Stimulated activated CD4-positive, alpha-beta T cell treated with anti-CD3 and anti-CD28 coated beads, Interleukin-1b, Interleukin-23, amount 100 ng/mL, for 48 hours (primary cell): ENCODE measurements around the gene GABRB3.

Source experiments
- DNase-seq: peaks from one replicate; pipeline ENCODE4 v3.0.0-alpha.2; 2020

Gene GABRB3

DNA sequence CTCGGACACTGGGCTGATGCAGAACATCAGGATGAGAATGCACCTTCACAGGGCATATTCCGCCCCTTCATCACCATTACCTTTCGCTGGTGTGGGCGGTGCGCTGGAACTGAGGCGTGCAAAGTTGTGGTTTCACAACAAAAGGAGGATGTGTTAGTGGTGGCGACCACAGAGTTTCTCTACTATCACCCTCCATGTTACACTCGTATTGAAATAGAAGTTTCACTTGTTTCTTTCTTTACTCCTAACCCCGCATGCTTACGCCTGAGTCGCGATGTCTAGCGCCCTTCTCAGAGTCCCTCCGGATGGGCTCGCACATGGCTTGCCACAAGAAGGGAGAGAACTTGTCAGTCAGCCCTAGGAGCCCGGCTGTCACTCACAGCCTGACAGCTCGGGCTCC is 148.7 kb downstream of the GABRB3 start:
- DNase-seq = no peak

DNA sequence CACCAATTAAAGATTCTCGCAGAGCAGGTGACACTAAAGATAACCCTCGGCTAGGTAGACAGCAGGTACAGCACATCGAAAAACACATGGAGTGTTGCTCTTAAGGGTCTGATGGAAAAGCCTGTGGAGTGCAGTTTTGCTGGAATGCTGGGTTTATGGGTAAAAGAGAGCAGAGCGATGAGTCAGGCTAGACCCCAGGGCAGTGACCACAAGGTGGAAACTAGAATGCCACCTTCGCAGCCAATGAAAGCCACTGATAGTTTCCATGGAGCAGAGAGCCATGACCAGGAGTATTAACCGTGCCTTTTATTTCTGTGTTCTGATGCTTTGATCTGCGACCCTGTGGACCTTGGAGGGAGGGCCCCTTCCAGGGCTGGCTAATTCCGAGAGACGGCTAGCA is 149.8 kb downstream of the GABRB3 start:
- no peak for DNase-seq

DNA sequence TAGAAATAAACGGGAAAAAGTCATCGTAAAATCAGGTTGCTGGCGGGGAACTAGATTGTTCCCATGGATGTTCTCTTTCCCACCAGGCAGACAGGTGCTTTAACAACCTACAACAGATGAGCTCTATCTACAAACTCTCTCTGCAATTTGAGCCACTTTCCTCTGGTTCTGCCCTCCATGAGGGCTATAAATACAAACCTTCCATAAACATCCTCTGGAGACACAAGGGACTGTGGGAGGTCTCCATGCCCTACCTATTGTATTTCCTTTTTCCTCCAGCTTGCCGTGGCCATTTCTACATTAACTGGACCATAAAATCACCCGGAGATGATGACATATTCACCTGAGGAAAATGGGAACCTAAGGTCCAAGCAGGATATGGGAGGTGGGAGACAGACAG is 151.1 kb downstream of the GABRB3 start:
- no peak for DNase-seq

DNA sequence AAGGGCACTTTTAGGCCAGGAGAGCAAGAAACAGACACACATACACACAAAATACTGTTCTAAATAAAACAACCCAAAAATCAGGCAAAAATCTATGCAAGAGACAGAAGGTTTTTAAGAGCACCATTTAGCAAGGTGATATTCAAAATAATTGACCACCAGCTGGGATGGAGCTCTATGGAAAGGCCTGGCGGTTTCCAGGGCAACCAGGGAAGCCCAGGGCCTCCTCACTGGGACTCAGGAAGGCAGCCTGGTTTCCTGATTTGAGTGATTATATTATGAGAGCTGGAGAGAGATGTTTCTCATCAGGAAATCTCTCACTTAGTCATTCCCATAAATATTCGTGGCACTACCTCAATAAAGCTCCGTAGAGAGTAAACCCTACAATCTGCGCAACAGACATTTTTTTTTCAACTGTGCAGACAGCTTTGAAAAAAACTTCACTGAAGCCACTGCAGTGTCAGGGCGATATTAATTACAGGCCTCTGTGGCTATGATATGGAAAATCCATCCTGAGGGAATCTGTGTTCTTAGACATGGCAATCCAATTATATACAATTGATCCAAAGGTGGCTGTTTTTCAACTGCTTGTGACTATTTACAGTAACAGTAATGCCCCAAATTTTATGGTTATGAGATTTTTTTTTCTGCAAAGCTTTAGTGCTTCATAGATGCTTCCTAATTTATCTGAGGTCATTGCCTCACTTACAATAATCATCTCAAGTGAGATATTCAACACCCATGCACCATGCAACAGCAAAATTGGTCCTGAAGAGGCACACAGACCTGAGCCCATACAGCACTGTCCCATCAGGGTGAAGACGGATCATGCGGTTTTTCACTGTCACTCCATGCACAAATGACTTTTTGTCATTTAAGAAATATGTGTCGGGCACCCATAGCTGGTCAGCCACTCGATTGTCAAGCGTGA is 152.1 kb downstream of the GABRB3 start:
- DNase-seq = no peak

DNA sequence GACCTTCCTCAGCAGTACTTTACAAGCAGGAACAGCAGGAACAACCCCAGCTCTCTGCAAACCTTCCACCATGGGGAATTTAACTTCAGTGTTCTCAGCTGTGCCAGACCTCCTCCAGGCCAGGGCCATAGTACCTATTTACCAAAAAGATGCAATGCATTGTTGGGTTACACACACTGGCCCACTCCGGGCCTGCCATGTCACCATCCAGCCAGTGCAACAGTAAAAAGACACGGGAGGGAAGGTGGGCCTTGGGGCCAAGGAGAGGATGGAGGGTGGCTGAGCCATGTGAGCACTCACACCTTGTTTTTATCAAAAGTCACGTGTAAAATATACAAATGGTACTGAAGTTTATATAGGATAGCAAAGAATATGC is 157.0 kb downstream of the GABRB3 start:
- DNase-seq = no peak

DNA sequence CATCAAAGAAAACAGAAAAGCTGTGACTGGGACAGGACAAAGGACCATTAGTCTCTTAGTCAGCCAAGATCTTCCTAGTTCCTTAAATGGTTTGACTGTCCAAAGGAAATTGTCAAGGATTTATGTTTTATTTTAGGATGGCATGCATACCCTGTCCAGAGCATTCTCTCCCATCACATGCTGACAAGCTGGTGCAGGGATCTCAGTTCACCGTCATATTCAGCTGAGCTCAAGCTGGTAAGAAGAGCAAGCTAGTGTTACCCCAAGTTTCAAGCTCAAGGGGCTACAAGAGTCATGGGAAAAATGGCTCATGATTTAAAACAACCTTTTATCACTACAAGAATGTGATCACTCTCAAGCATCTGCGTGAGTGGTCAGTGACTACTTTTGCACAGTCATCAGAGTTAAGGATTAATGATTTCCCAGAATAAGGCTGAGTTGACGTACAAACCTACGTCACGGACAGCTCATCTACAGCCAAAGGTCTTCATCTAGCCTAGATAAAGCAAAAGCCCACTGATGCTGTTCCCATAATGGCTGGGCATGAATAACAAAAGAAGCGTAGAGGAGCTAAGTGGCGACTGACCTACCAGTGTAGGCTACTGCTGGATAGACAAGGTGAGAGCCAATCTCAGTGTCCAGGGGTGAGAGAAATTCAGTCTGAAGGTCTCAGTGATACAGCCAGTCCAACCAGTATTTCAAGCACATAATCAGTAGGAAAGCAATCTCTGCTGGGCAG is 157.5 kb downstream of the GABRB3 start:
- DNase-seq = no peak

DNA sequence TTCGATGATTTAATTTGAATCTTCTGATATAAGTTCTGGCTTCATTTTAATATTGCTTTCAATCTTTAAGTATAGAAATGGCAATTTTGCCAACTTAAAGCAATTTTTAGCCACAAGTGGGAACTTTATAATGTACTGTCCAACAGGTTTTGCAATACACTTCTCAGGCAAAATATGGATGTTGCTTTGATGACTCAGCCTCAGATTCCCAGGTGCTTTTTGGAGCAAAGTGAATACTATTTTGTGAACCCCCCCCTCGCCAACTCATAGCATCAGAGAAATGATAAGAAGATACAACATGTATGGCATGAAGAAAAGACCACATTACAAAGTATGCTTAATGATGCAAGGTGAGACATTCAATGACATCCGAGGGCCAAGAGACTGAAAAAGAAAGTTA is 158.1 kb downstream of the GABRB3 start:
- no peak for DNase-seq

DNA sequence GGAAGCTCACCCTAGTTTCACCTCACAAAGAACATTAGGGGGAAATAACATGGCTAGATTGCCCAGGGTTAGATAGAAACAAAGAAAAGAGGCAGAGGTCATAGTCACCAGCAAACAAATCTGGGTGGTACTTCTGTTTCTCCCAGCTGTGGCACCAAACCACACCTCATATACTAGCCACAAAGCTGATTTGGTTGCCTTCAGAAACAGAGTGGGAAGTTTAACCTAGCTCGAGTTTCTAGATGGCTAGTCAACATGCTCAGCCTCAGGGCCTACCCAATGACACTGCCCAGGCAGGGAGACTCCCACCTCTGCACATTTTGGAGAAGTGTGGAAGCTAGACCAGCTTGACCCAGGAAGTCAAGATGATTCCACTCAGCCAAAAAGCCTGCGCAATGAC is 174.2 kb downstream of the GABRB3 start:
- DNase-seq = no peak

DNA sequence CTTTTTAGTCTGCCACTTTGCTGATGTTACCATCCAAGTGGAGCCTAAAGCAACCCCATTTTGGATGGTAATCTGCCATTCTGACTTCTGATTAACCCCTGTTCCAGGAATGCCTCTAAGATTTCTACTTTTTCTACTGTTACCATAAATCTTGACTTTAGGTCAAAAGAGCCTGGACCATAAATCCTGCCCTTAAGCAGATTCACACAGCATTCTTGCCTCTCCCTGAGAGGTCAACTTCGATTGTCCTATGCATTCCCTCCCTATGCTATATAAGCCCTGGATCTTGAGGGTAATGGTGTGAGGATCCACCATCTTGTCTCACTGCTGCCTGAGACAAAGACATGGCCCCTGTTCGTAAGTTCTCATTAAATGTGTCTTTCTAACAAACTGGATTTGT is 177.3 kb downstream of the GABRB3 start:
- no peak for DNase-seq

DNA sequence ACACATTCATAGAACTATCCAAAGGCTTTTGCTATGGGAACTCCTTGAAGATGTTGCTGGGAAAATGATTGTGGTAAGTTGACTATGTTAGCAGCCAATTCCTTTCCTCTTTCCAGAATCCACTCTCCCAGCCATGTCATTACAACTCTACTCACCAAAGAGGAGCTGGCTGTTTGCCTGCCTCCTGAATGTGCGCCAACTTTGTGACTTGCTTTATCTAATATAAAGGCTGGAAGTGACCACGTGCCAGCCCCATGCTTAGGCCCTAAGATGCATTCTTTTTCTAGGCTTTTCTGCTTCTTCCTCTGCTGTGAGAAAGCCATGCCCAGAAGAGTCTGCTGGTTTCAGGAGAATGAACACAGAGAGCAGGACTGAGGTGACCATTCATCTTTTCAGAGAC is 182.2 kb downstream of the GABRB3 start:
- DNase-seq = no peak

DNA sequence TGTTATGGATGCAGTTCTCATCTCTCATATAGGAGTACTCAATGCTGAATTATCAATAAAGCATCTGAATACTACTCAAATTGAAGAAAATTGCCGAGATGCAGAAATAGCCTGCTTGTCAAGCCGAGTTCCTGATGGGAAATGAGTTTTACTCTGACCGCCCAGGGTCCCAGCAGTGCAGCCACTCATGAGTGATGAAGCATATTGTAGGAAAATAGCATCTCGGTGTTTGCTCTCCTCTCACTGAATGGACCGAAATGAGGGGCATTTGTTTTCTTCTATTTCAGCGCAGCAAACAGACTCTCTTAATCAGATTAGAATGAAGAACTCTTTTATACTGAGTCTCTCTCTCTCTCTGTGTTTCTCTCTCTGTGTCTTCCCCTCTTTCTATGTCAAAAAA is 190.0 kb downstream of the GABRB3 start:
- no peak for DNase-seq

DNA sequence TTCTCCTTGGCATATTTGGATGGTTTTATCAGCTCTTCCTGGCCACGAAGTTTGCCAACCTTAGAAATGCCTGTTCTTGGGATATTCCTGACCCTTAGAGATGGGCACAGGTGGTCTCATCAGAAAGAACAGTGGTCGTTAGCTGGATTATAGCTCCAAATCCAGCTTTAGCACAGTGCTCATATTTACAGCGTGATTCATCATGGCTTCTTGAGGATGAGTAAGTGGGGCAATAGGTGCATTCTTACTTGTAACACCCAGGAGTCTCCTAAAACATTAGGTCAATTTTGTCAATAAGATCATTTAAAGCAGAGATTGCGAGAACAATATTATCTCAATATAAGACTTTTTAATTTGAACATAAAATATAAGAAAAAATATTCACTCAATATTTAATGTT is 191.9 kb downstream of the GABRB3 start:
- DNase-seq = no peak

DNA sequence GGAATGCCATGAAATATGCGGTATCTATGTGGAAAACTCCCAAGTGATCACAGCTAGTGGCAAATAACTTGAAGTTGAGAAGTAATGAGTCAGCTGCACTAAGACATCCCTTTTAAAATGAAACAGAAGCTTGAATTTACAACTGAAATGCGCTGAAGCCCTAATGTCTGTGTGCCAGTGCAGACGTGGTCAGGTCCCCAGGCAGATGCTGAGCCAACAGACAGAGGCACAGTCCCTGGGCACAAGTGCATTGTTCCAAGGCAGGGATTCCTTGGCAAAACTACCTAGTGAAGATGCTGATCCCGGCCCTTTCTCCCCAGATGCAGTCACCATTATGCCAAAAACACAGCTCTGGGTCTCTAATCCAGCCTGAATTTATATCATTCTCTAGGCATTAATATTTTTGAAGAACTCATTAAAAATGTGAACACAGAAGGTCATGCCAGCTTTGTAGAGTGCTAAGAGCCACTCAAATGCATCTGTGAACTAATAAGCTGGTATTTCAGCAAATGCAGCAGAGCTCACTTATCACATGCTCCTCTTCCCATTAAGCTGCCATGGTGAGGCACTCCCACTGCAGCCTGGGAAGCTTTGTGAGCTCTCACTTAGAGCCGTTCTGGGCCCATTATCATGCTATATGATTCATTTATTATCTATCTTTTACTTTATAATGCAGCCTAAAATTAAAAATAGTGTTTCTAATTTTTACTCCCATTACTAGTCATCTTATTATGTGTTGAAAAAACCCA is 200.1 kb downstream of the GABRB3 start:
- DNase-seq = no peak

DNA sequence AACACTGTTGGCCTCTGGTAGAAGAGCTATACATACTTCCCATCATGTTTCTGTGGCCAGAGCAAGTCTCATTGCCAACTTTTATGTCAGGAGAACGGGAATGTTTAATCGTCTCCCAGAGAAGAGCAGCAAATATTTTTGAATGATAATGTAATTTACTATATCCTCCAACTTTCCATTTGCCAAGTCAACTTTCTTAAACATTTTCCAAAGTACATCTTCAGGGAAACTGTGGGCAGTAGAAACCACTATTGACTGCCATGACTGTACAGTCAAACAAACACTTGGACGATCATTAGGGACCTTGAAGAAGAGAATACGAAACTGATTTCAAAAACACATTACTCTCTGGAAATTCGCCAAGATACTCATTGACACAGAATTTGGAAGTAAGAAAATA is 201.5 kb downstream of the GABRB3 start:
- no peak for DNase-seq

DNA sequence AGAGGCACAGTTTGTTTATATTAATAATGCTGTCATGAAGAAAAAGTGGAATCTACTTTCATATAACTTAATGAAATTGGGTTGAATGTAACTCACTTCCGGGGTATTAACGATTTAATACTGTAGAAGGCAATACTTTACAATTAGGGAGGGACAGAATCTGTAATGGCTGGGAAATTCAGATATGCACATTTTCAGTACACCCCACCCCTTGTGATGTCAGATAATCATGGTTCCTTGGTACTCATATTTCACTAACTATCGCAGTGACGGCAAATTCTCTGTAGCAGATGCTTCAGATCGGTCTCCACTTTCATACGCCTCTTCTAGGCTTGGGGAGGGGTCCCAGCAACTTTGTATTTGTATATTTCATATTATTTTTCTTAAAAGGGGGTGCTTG is 207.3 kb downstream of the GABRB3 start:
- no peak for DNase-seq

DNA sequence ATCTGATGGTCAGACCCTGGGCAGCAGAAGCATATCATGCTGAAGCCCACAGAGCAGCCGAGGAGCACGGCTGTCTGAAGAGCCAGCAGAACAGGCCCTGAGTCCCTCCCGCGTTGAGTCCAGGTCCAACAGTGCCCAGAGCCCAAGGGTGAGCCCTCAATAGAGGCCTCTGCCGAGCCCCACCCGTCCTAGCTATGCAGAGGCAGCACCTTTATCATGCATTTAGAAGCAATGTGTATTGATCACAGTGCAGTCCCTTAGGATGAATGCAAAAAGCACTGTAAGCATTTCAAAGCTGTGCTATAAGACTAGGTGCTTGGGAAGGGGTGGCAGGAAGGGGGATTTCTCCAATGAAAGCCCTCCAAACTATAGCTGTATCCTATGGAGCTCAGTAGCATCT is 208.5 kb downstream of the GABRB3 start:
- DNase-seq = no peak

DNA sequence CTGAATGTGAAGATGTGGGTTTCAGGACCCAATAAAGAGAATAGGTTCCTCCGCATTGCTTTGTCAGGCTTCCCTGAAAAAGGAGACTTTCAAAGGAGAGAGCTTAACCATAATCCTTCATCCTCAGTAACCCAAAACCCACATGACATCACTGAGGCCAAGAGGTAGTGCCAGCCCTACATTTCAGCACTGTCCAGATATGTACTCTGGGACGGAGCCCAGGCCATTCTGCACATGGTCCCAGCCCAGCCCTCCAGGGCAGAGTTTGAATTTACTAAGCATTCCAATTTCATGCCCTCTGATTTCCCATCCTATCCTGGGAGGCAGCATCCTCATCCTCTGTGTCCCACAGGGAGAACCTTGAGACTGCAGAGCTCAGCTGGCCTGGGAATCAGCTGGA is 210.5 kb downstream of the GABRB3 start:
- no peak for DNase-seq

DNA sequence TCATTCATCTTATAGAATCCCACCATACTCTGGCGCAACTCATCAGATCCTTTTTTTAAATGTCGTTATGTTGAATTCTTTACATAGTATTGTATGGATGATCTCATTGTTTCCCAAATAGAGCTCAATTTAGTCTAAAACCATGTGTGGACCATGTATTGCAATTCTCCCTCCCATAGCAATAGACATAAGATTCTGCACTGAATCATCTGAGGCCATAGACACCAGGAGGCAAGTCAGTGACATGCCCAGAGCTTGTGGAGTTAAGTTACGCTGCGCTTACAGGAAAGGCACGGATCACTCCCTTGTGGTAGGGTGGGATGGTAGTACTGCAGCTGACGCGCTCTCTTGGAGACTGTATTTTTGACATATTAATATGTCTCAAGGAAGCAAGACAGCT is 211.0 kb downstream of the GABRB3 start:
- DNase-seq = no peak

DNA sequence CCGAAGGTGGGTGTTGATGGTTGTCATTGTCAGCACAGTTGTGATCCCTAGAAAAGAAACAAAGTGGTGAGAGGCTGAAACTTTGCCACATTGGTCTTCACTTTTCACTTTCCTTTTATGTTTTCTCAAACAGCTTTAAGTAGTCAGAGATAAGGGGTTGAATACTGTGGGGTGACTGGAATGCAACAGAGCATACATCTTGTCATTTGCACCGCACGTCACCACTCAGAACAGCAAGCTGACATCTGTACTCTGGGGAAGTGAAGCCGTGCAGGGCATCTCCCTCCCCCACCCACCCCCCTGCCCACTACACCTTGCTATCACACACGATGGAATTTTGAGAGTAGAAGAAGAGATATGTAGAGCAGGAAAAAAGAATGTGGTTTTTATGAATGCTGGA is 211.7 kb downstream of the GABRB3 start:
- DNase-seq = no peak

DNA sequence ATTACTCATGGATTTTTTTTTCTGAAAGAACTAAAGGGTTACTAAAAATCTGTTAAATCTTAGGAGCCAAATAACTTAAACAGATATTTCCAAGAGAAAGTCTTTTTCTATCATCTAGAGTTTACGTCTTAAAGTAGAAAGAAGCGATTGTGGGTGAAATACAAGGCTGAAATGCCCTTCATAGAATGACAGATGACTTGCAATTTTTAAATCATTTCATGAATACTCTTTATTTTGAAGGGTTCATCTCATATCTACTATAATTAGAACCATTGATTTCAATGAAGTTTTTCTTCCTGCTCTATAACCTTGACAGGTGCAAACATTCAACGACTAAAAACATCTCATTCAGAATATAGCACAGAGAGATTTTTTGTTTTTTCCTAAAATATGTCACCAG is 217.0 kb downstream of the GABRB3 start:
- no peak for DNase-seq

DNA sequence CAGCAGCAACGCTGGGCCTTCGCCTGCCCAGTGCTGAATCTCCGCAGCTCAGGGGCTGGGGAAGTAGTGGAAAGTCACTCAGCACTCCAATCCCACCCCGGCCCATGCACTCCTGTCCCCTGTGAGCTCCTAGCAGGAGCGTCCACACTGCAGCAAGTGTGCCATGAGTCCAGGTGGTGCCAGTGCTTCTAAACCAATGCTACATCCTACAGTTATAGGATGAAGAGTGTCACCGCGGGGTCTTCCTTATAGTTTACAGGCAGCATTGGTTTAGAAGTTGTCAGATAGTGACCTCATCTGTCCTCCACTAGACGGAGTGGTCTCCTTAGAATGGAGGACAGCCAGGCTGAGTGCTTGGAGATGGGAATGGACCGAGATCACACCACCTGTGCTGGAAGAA is 221.4 kb downstream of the GABRB3 start:
- DNase-seq = no peak

DNA sequence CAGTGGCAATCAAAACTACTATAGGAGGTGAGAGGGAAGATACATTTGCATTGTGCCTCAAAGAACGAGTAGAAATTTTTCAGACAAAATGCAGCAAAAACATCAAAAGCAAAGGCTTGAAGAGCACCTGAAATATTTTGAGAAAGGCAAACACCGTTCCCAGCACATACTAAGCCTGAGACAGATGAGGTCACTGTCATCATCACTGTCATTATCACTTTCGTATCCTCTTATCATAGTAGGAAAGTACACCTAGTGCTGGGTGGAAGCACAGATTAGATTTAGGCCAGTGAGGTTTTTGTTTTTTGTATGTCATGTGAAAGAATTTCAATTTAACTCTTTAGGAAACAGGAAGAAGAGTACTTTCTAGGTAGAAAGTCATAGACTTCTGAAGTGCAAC is 222.0 kb downstream of the GABRB3 start:
- no peak for DNase-seq

DNA sequence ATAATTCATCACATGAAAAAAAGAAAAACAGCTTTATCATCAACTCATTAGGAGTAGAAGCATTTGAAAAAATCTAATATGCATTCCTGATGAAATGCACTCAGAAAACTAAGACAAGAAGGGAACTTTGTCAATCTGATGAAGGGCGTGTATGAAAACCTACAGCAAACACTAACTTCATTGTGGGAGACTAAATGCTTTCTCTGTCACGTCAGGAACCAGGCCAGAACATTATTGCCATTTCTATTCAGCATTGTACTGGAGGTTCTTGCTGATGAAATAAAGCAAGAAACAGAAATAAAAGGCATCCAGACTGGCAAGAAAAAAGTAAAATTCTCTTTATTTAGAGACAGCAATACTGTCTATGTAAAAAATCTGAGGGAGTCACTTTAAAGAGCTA is 235.2 kb downstream of the GABRB3 start:
- DNase-seq = no peak

DNA sequence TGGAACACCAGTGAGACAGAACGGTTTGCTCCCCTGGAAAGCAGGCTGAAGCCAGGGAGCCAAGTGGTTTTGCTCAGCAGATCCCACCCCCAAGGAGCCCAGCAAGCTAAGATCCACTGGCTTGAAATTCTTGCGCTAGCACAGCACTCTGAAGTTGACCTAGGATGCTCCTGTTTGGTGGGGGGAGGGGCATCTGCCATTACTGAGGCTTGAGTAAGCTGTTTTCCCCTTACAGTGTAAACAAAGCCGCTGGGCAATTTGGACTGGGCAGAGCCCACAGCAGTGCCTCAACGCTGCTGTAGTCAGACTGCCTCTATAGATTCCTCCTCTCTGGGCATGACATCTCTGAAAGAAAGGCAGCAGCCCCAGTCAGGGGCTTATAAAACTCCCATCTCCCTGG is 241.4 kb downstream of the GABRB3 start:
- DNase-seq = no peak
